ENCODE measurements around the gene RRAS2.

The RRAS2 gene

DNA sequence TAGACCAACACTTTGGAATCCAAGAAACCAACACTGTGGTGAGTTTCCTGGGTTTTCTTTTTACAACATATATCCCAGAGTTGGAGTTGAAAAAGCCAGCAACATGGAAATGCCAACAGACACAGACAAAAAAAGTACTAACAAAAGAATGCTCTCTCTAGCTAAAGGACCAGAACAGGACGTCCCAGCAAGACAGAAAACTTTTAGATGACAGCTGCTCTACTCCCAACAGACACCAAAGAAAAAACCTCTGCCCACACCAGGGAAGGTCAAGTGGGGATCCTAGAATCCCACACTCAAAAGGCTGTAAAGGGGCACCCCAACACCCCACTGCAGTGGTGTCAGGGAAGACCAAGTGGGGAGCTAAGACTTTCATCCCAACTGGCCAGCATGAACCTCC, 23.3 kb downstream of the RRAS2 start:
- TF ChIP-seq, protein P1, sequence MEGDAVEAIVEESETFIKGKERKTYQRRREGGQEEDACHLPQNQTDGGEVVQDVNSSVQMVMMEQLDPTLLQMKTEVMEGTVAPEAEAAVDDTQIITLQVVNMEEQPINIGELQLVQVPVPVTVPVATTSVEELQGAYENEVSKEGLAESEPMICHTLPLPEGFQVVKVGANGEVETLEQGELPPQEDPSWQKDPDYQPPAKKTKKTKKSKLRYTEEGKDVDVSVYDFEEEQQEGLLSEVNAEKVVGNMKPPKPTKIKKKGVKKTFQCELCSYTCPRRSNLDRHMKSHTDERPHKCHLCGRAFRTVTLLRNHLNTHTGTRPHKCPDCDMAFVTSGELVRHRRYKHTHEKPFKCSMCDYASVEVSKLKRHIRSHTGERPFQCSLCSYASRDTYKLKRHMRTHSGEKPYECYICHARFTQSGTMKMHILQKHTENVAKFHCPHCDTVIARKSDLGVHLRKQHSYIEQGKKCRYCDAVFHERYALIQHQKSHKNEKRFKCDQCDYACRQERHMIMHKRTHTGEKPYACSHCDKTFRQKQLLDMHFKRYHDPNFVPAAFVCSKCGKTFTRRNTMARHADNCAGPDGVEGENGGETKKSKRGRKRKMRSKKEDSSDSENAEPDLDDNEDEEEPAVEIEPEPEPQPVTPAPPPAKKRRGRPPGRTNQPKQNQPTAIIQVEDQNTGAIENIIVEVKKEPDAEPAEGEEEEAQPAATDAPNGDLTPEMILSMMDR (IDR thresholded peaks at IDR 0.05; ENCODE audit: low read depth, low read length, missing control alignments): no peak
- DNase-seq (ENCODE audit: low read depth): no peak
- in situ Hi-C loops (cut with HindIII; ENCODE audit: low sequenced_read_pairs): no loop called here
- H3K4me3 ChIP-seq (ENCODE audit: low read depth, low read length): no peak overlapping the region

DNA sequence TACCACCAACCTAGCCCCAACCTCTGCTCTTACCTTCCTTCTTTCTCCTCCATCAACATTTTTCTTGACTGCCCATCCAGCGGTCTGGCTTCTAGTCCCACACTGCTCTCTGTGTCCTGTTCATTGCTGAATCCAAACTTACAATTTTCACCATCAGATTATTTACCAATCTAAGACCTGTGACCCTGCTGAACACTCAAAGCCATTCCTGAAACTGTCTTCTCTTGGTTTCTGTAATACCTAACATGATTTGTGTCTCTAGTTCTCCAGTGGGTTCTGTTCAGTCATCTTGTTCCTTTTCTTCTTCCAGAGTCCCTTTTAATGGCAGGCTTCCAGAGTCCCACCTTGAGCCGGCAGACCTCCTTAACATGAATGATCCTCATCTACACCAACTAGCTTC, 24.1 kb downstream of the RRAS2 start:
- no peak overlapping the region for H3K4me3 ChIP-seq (ENCODE audit: low read depth, low read length)
- in situ Hi-C loops (cut with HindIII; ENCODE audit: low sequenced_read_pairs): no loop called here
- TF ChIP-seq, protein P1 (IDR thresholded peaks at IDR 0.05; ENCODE audit: low read depth, low read length, missing control alignments): no peak
- no peak for DNase-seq (ENCODE audit: low read depth)

DNA sequence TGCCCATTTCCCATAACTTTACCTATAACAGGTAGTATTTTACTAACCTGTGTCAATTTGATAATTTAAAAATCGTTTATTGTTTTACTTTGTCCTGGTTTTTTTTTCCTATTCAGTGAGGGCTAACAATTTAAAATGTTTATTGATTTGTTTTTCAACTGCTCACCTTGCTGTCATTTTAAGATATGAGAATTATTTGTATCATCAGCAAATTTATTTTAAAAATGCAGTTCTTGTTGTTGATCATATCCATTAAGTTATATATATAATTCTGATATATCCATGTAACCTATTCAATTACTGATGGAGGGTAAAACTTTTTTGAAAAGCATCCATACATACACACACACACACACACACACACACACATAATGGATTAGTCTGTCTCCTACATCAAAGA, 24.8 kb downstream of the RRAS2 start:
- in situ Hi-C loops (cut with HindIII; ENCODE audit: low sequenced_read_pairs): no loop called here
- DNase-seq (ENCODE audit: low read depth): no peak
- no peak overlapping the region for H3K4me3 ChIP-seq (ENCODE audit: low read depth, low read length)
- TF ChIP-seq, protein P1 (IDR thresholded peaks at IDR 0.05; ENCODE audit: low read depth, low read length, missing control alignments): no peak

DNA sequence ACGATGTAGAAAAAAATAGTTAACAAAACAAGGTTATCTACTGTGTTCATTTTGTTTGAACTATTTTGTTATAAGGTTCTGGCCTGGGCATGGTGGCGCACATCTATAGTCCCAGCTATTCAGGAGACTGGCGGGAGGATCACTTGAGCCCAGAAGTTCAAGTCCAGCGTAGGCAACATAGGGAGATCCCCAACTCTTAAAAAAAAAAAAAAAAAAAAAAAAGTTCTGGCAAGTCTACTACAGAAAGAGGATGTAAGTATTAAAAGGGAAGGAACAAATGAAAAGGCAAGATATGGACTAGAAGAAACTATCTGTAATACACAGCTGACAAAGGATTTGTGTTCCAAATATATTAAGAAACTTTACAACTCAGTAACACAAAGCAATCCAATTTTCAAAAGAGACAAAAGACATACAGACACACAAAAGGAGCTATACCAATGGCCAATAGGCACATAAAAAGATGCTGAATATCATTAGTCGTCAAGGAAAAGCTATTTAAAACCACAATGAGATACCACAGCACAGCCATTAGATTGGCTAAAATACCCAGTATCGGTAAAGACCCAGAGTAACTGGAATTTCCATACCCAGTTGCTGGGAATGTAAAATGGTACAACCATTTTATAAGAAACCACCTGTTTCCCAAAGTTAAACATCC, 27.4 kb downstream of the RRAS2 start:
- no peak overlapping the region for H3K4me3 ChIP-seq (ENCODE audit: low read depth, low read length)
- in situ Hi-C loops (cut with HindIII; ENCODE audit: low sequenced_read_pairs): no loop called here
- TF ChIP-seq, protein P1 (IDR thresholded peaks at IDR 0.05; ENCODE audit: low read depth, low read length, missing control alignments): no peak
- no peak for DNase-seq (ENCODE audit: low read depth)

DNA sequence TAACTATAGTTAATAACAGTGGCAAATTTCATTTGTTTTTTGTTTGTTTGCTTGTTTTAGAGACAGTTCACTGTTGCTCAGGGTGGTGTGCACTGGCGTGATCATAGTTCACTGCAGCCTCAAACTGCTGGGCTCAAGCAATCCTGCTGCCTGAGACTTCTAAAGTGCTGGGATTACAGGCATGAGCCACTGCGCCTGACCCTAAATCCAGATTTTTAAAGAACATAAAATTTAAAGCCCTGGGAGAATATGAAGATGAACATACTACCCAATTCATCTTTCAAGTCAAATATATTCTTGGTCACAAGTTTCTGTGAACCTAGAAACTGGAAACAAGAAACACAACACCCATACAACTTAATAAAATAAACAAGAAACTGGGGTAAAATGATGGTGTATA, 28.1 kb downstream of the RRAS2 start:
- H3K4me3 ChIP-seq (ENCODE audit: low read depth, low read length): no peak overlapping the region
- in situ Hi-C loops (cut with HindIII; ENCODE audit: low sequenced_read_pairs): no loop called here
- DNase-seq (ENCODE audit: low read depth): no peak
- TF ChIP-seq, protein P1 (IDR thresholded peaks at IDR 0.05; ENCODE audit: low read depth, low read length, missing control alignments): no peak

DNA sequence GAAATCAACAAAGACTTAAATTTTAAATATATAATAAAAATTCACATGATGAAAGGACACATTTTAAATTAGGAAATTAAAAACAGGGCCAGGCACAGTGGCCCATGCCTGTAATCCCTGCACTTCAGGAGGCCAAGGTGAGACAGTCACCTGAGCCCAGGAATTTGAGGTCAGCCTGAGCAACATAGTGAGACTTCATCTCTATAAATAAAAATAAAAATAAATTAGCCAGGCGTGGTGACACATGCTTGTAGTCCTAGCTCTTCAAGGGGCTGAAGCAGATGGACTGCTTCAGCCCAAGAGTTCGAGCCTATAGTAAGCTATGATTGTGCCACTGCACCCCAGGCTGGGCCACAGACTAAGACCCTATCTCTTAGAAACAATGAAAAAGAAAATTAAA, 29.3 kb downstream of the RRAS2 start:
- in situ Hi-C loops (cut with HindIII; ENCODE audit: low sequenced_read_pairs): no loop called here
- no peak for DNase-seq (ENCODE audit: low read depth)
- H3K4me3 ChIP-seq (ENCODE audit: low read depth, low read length): no peak overlapping the region
- TF ChIP-seq, protein P1 (IDR thresholded peaks at IDR 0.05; ENCODE audit: low read depth, low read length, missing control alignments): no peak
